Measurements from ENCODE around the gene GPBP1L1. TPM values are rescaled to one million over a fixed set of nuclear protein-coding genes. Genes with fewer than 3 reads are reported as not detected.

GPBP1L1 gene
- total and polyA plus RNA-seq, 2 of the 13 experiments (the other 11 are each of a cell fraction or from before 2014, with no cell fraction given): 45.9 to 86.1 TPM

DNA sequence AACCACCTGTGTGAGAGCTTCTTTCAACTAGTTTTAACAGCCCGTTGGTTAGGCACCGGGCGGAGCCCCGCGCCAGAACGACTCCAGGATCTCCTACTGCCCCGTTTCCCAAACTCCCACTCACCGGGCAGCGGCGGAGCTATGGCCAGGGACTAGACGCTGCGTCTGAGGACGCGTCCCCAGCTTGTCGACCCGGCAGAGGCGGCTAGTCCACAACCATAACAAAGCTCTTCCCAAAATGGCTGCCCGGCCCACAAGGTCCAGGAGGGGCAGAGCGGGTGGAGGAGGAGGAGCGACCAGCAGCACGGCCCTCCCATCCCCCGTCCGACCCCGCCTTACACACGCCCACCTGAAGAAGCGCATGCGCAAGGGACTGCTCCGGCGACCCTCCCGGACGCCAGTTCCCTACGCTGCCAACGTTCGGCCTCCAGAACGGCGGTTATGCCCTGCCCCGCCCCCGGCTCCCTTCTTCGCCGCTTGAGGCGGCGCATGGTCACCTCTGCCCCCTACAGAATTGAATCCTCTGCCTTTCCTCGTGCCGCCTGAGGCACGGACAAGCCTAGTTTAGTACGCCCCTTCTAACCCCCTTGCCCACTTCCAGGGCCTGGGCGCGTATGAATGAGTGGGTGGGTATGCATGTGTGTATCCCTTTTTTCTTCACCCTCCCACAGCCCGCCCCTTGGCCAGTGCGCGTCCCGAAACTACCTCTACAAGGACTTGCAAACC lies at the start of gene GPBP1L1 (continued):
- TF ChIP-seq PPARG (CRISPR knock-in tag; conservative IDR thresholded peaks at IDR 0.05) (no peak), RBFOX2 (IDR thresholded peaks at IDR 0.05; ENCODE audit: low read depth, low read length) (peak; percentile 84), HOXD1 (CRISPR knock-in tag; IDR thresholded peaks at IDR 0.05) (peak; percentile 8; the same call in 1 of the 2 replicates), KLF15 (CRISPR knock-in tag; IDR thresholded peaks at IDR 0.05; ENCODE audit: borderline replicate concordance) (no peak), ZFP1 (CRISPR knock-in tag; IDR thresholded peaks at IDR 0.05) (0 out of 2 replicates have a peak, but pooled peaks have one; percentile 5), ZNF367 (CRISPR knock-in tag; IDR thresholded peaks at IDR 0.05; ENCODE audit: borderline replicate concordance) (no peak), HINFP (CRISPR knock-in tag; IDR thresholded peaks at IDR 0.05; ENCODE audit: low read depth) (0 out of 2 replicates have a peak, but pooled peaks have one; percentile 52), KLF16 (CRISPR knock-in tag; IDR thresholded peaks at IDR 0.05) (peak in 1 of 2 experiments; percentile 26; a peak in 2 of 4 replicates), YEATS2 (CRISPR knock-in tag; IDR thresholded peaks at IDR 0.05; ENCODE audit: borderline replicate concordance) (no peak; the same call in 1 of the 2 replicates), ZNF552 (CRISPR knock-in tag; IDR thresholded peaks at IDR 0.05; ENCODE audit: borderline replicate concordance) (no peak), ZNF652 (CRISPR knock-in tag; IDR thresholded peaks at IDR 0.05; ENCODE audit: borderline replicate concordance, low read depth) (peak; percentile 12; the same call in 1 of the 2 replicates), FOXC1 (CRISPR knock-in tag; IDR thresholded peaks at IDR 0.05; ENCODE audit: borderline replicate concordance) (peak; percentile 18; the same call in 1 of the 2 replicates), ZNF781 (CRISPR knock-in tag; IDR thresholded peaks at IDR 0.05; ENCODE audit: borderline replicate concordance, not compliant biosample characterization) (no peak), TBX2 (CRISPR knock-in tag; IDR thresholded peaks at IDR 0.05; ENCODE audit: borderline replicate concordance) (peak; percentile 50; the same call in 1 of the 2 replicates), HOXA3 (CRISPR knock-in tag; IDR thresholded peaks at IDR 0.05) (peak; percentile 80), RAD21 (CRISPR knock-in tag; IDR thresholded peaks at IDR 0.05) (0 out of 2 replicates have a peak, but pooled peaks have one; percentile 42), SP1 (IDR thresholded peaks at IDR 0.05) (no peak), SP1 (CRISPR knock-in tag; IDR thresholded peaks at IDR 0.05) (peak; percentile 82), ZNF768 (CRISPR knock-in tag; IDR thresholded peaks at IDR 0.05) (peak; percentile 30; the same call in 1 of the 2 replicates), ZNF776 (CRISPR knock-in tag; IDR thresholded peaks at IDR 0.05) (peak; percentile 20; the same call in 1 of the 2 replicates), ZNF501 (CRISPR knock-in tag; IDR thresholded peaks at IDR 0.05) (peak; percentile 66), ATF7-NPFF (CRISPR knock-in tag; IDR thresholded peaks at IDR 0.05; ENCODE audit: low read depth) (peak; percentile 19), TARDBP (CRISPR knock-in tag; IDR thresholded peaks at IDR 0.05) (peak; percentile 72; the same call in 1 of the 2 replicates), PAX8 (CRISPR knock-in tag; IDR thresholded peaks at IDR 0.05; ENCODE audit: borderline replicate concordance) (0 out of 2 replicates have a peak, but pooled peaks have one; percentile 22), EED (CRISPR knock-in tag; IDR thresholded peaks at IDR 0.05) (no peak; the same call in 1 of the 2 replicates)
- TF ChIP-seq, protein P1, sequence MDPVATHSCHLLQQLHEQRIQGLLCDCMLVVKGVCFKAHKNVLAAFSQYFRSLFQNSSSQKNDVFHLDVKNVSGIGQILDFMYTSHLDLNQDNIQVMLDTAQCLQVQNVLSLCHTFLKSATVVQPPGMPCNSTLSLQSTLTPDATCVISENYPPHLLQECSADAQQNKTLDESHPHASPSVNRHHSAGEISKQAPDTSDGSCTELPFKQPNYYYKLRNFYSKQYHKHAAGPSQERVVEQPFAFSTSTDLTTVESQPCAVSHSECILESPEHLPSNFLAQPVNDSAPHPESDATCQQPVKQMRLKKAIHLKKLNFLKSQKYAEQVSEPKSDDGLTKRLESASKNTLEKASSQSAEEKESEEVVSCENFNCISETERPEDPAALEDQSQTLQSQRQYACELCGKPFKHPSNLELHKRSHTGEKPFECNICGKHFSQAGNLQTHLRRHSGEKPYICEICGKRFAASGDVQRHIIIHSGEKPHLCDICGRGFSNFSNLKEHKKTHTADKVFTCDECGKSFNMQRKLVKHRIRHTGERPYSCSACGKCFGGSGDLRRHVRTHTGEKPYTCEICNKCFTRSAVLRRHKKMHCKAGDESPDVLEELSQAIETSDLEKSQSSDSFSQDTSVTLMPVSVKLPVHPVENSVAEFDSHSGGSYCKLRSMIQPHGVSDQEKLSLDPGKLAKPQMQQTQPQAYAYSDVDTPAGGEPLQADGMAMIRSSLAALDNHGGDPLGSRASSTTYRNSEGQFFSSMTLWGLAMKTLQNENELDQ (CRISPR knock-in tag; IDR thresholded peaks at IDR 0.05; ENCODE audit: borderline replicate concordance): no peak
